ENCODE data around the gene ERCC6L2.

The ERCC6L2 gene

GRCh38 chr9:95924987-95925386 lies 49.5 kb downstream of the ERCC6L2 start:
- no peak for DNase-seq

GRCh38 chr9:95927271-95928004 lies 51.9 kb downstream of the ERCC6L2 start:
- DNase-seq: no peak

GRCh38 chr9:95930277-95930676 lies 54.8 kb downstream of the ERCC6L2 start:
- DNase-seq: no peak

GRCh38 chr9:95935861-95936578 lies 60.5 kb downstream of the ERCC6L2 start:
- no peak for DNase-seq

GRCh38 chr9:95936579-95937075 lies 61.1 kb downstream of the ERCC6L2 start:
- DNase-seq: no peak

- no peak for DNase-seq
Measured at GRCh38 chr9:95937131-95937530, 61.6 kb downstream of the ERCC6L2 start.

GRCh38 chr9:95938724-95939123 lies 63.2 kb downstream of the ERCC6L2 start:
- DNase-seq: no peak

GRCh38 chr9:95939472-95939871 lies 64.0 kb downstream of the ERCC6L2 start:
- DNase-seq: no peak

- DNase-seq: no peak
Measured at GRCh38 chr9:95940265-95940664, 64.8 kb downstream of the ERCC6L2 start.

GRCh38 chr9:95942016-95942415 lies 66.5 kb downstream of the ERCC6L2 start:
- no peak for DNase-seq

GRCh38 chr9:95947118-95947517 lies 71.6 kb downstream of the ERCC6L2 start:
- no peak for DNase-seq

- no peak for DNase-seq
Measured at GRCh38 chr9:95952471-95952870, 77.0 kb downstream of the ERCC6L2 start.

GRCh38 chr9:95953986-95954385 lies 78.5 kb downstream of the ERCC6L2 start:
- no peak for DNase-seq

- no peak for DNase-seq
Measured at GRCh38 chr9:95954940-95955339, 79.4 kb downstream of the ERCC6L2 start.

- no peak for DNase-seq
Measured at GRCh38 chr9:95962936-95963335, 87.4 kb downstream of the ERCC6L2 start.

- DNase-seq: no peak
Measured at GRCh38 chr9:95963659-95964058, 88.2 kb downstream of the ERCC6L2 start.

GRCh38 chr9:95966306-95966705 lies 90.8 kb downstream of the ERCC6L2 start:
- DNase-seq: no peak

GRCh38 chr9:95970317-95970716 lies 94.8 kb downstream of the ERCC6L2 start:
- no peak for DNase-seq

GRCh38 chr9:95971815-95972214 lies 96.3 kb downstream of the ERCC6L2 start:
- no peak for DNase-seq

GRCh38 chr9:95974389-95974788 lies 98.9 kb downstream of the ERCC6L2 start:
- DNase-seq: no peak

GRCh38 chr9:95977371-95977770 lies 101.9 kb downstream of the ERCC6L2 start:
- DNase-seq: no peak

- DNase-seq: no peak
Measured at GRCh38 chr9:95978106-95978505, 102.6 kb downstream of the ERCC6L2 start.

GRCh38 chr9:95979446-95979845 lies 104.0 kb downstream of the ERCC6L2 start:
- DNase-seq: no peak

Measured in activated naive CD4-positive, alpha-beta T cell treated with Interleukin-2 at 50 U/mL for 16 hours (primary cell).